Prostate gland (tissue), 2 donors: Measurements from ENCODE around the gene COMMD1. TPM values are rescaled to one million over a fixed set of nuclear protein-coding genes. Genes with fewer than 3 reads are reported as not detected.
"Not testable (repeated sequence)": the region's sequence is repeated elsewhere in the genome, so short reads cannot be mapped to it uniquely, and the experiment has no call there.

Source experiments
- DNase-seq: peaks from one replicate; pipeline ENCODE4 v3.0.0-alpha.2; 2019; ENCODE audit warnings: low spot score
- H3K27ac ChIP-seq, 2 donors: fragments of 200-600 bp; sonication (generic); 2 replicates each; pipeline ENCODE4 v1.5.1; 2017 to 2019
- H3K27me3 ChIP-seq: fragments of 200-600 bp; sonication (generic); replicated peaks from 2 replicates; pipeline ENCODE4 v1.5.1; 2019; ENCODE audit not compliant: insufficient read depth
- H3K36me3 ChIP-seq, 2 donors: fragments of 200-600 bp; sonication (generic); 1 replicate in 1 of 2; 2 replicates in 1 of 2; pipeline versions ENCODE4 v1.5.1 to v1.8.1; 2017 to 2019
- H3K4me1 ChIP-seq: fragments of 200-600 bp; sonication (generic); replicated peaks from 2 replicates; pipeline ENCODE4 v1.5.1; 2019
- H3K4me3 ChIP-seq, 2 donors: fragments of 200-600 bp; sonication (generic); 2 replicates each; pipeline ENCODE4 v1.5.1; 2017 to 2019
- H3K9me3 ChIP-seq: fragments of 200-600 bp; sonication (generic); 2 replicates; pipeline ENCODE4 v1.5.1; 2017
- POLR2A ChIP-seq: fragments of 450-650 bp; IDR thresholded peaks from one replicate; pipeline ENCODE4 v1.6.1; 2016; ENCODE audit warnings: antibody characterized with exemption, mild to moderate bottlenecking
- POLR2AphosphoS5 ChIP-seq: sonication (generic); formaldehyde crosslinking; IDR thresholded peaks from one replicate; pipeline ENCODE4 v1.6.1; 2017; ENCODE audit warnings: antibody characterized with exemption
- WGBS: methylation state at CpG from one replicate; pipeline ENCODE4 v1.1.5; 2018; 5-methylcytosine and 5-hydroxymethylcytosine counted together
- intact Hi-C: fragments of 100-400 bp; cut with DNase I; formaldehyde crosslinking; loops from one replicate; pipeline ENCODE4 v1.14.2; 2022
- total RNA-seq, 2 donors: library from RNA; depleted of rRNA; stranded (reverse); fragments of >200 nt; gene quantifications; one replicate each; pipeline ENCODE4 v1.1.0, GENCODE V29; 2016
- TF ChIP-seq, protein P1 (sequence below), 4 experiments: fragments of 200-600 bp in 2 of 4; fragments of 450-650 bp in 2 of 4; sonication (generic) in 2 of 4; IDR thresholded peaks; 1 replicate in 3 of 4; 2 replicates in 1 of 4; pipeline ENCODE4 v1.5.1; 2016 to 2019; ENCODE audit warnings: antibody characterized with exemption in 4 of 4, mild to moderate bottlenecking in 2 of 4, moderate library complexity in 2 of 4

The COMMD1 gene
- total RNA-seq, result 10 to 100 TPM; 41.9 to 63.9 TPM

DNA sequence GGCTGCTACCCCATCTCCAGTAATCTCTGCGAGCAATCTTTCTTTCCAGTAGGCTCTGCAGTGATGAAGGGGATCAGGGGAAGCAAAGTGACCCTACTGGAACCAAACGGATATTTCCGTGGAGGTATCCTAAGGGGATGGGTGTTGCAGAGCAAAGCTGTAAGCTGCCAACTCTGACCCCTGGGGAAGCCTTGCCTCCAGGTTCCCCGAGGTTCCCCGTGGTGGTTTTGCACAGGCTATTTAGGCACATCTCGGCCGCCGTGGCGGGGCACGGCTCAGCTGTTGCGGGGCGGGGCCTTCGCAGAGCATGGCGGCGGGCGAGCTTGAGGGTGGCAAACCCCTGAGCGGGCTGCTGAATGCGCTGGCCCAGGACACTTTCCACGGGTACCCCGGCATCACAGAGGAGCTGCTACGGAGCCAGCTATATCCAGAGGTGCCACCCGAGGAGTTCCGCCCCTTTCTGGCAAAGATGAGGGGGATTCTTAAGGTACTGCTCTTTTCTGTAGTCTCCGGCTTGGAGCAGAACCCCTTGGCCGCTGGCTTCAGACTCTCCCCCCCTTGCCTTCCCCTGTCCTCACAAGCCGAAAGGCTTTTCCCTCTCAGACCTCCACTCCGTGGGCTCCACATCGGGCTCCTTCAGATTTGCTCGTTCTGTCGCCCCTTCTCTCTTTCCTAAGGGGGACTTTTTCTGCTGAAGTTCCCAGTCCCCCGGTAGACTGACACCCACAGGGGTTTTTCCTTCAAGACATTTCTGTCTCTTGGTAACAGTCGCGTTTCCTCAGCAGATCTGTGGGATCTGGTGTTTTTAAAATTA, at the start of gene COMMD1:
TSS of gene COMMD1 (plus strand) at position 303 of the 814 bp plus-strand sequence. CDS start at position 308, 5 bp downstream.
- intact Hi-C loops, result no loop called here
- TF ChIP-seq, protein P1, sequence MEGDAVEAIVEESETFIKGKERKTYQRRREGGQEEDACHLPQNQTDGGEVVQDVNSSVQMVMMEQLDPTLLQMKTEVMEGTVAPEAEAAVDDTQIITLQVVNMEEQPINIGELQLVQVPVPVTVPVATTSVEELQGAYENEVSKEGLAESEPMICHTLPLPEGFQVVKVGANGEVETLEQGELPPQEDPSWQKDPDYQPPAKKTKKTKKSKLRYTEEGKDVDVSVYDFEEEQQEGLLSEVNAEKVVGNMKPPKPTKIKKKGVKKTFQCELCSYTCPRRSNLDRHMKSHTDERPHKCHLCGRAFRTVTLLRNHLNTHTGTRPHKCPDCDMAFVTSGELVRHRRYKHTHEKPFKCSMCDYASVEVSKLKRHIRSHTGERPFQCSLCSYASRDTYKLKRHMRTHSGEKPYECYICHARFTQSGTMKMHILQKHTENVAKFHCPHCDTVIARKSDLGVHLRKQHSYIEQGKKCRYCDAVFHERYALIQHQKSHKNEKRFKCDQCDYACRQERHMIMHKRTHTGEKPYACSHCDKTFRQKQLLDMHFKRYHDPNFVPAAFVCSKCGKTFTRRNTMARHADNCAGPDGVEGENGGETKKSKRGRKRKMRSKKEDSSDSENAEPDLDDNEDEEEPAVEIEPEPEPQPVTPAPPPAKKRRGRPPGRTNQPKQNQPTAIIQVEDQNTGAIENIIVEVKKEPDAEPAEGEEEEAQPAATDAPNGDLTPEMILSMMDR (IDR thresholded peaks at IDR 0.05), result no peak
- TF ChIP-seq POLR2AphosphoS5, result peak; percentile 86
- TF ChIP-seq POLR2A, result peak; percentile 35
- Histone ChIP-seq H3K27me3 (no peaks in the 10 kb centered on the region), H3K4me3 (peak within 1 kb of the TSS; percentile 51 to 61), H3K9me3 (no peaks in the 10 kb centered on the region), H3K4me1 (no peaks in the 10 kb centered on the region), H3K27ac (peak within 1 kb of the TSS; percentile 64 to 70), H3K36me3 (no peaks in the 10 kb centered on the region)
- peak; percentile 77 for DNase-seq
- WGBS, result under 1% methylated on average over 33 of the region's 33 CpGs

DNA sequence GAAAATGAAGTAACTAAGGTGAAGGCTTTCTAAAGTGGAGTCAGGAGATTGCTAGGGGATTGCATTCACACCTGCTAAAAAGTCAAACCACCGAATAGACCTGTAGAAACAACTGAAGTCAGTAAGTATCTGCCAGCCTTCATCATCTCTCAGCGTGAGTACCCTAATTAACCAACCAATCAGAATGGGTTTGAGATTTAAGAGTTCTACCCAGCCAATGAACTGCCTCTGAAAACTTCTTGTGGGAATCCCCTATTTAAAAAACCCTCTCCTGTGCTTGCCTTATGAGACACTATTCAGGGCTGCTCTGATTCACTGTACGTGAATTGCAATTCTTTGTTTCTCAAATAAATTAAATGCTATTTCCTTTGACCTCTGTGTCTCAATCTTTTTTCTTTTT, 48.2 kb upstream of the COMMD1 start:
- DNase-seq, result no peak
- no peak overlapping the region for H3K4me3 ChIP-seq
- TF ChIP-seq, protein P1 (IDR thresholded peaks at IDR 0.05), result no peak
- TF ChIP-seq POLR2A (no peak), POLR2AphosphoS5 (no peak)
- intact Hi-C loops, result loop anchor here (10.0 kb wide), 1 partner anchor 162 kb away; no protein-coding TSS in a partner anchor
- whole genome bisulfite sequencing, result 77% methylated on average over 3 of the region's 3 CpGs
- no peak overlapping the region for H3K27ac ChIP-seq
- no peaks in the 10 kb centered on the region for H3K27me3 ChIP-seq
- H3K9me3 ChIP-seq, result no peaks in the 10 kb centered on the region
- no peaks in the 10 kb centered on the region for H3K36me3 ChIP-seq
- no peaks in the 10 kb centered on the region for H3K4me1 ChIP-seq

DNA sequence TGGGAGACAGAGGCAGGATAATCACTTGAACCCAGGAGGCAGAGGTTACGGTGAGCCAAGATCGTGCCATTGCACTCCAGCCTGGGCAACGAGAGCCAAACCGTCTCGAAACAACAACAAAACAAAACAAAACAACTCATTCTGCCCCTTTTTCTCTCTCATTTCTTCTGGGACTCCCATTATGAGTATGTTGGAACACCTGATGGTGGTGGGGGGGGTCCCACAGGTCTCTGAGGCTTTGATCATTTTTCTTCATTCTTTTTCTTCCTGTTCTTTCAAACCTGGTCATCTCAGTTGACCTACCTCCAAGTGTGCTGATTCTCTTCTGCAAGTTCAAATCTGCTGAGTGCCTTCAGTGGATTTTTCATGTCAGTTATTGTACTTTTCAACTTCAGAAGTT, 43.4 kb upstream of the COMMD1 start:
- TF ChIP-seq POLR2AphosphoS5, result no peak
- TF ChIP-seq, protein P1 (IDR thresholded peaks at IDR 0.05), result no peak
- TF ChIP-seq POLR2A, result no peak
- 93% methylated on average over 5 of the region's 5 CpGs for WGBS
- intact Hi-C loops, result no loop called here
- no peaks in the 10 kb centered on the region for H3K27me3 ChIP-seq
- H3K9me3 ChIP-seq, result no peaks in the 10 kb centered on the region
- H3K4me3 ChIP-seq, result no peak overlapping the region
- H3K27ac ChIP-seq, result no peak overlapping the region
- no peak for DNase-seq
- no peaks in the 10 kb centered on the region for H3K36me3 ChIP-seq
- H3K4me1 ChIP-seq, result no peaks in the 10 kb centered on the region

DNA sequence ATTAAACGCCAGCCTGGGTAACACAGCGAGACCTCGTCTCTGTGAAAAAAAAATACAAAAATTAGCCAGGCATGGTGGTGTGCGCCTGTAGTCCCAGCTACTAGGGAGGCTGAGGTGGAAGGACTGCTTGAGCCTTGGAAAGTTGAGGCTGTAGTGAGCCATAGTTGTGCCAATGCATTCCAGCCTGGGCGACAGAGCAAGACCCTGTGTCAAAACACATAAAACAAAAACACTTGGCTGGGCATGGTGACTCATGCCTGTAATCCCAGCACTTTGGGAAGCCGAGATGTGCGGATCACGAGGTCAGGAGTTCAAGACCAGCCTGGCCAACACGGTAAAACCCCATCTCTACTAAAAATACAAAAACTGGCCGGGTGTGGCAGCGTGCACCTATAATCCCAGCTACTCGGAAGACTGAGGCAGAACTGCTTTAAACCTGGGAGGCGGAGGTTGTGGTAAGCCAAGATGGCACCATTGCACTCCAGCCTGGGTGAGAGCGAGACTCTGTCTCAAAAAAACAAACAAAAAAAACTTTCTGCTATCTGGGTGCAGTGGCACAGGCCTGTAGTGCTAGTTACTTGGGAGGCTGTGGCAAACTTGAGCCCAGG, 38.9 kb upstream of the COMMD1 start:
- 95% methylated on average over 14 of the region's 14 CpGs for WGBS
- H3K36me3 ChIP-seq, H3K27ac ChIP-seq, H3K4me1 ChIP-seq, H3K27me3 ChIP-seq, H3K9me3 ChIP-seq, H3K4me3 ChIP-seq, DNase-seq, intact Hi-C loops: not testable (repeated sequence)

DNA sequence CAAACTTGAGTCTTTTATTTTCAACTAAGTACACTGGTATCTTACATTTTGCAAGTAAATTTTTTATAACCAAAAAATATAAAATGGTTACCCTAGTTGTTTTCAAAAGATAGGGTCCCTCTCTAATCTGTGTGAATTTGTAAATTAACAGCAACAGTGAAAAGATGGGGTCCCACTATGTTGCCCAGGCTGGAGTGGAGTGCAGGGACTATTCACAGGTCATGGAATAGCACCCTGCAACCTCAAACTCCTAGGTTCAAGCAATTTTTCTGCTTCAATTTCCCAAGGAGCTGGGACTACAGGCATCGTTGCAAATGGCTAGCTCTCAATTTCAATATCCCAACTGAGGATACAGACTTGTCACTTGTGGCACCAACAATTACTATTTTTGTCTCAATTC, 29.1 kb upstream of the COMMD1 start:
- no peak overlapping the region for H3K4me3 ChIP-seq
- intact Hi-C loops, result no loop called here
- 92% methylated on average over 1 of the region's 1 CpG for WGBS
- no peak for DNase-seq
- peaks cover 4 to 7% of the 10 kb centered on the region in 2 donors for H3K36me3 ChIP-seq
- H3K9me3 ChIP-seq, result no peaks in the 10 kb centered on the region
- H3K4me1 ChIP-seq, result no peaks in the 10 kb centered on the region
- no peak overlapping the region for H3K27ac ChIP-seq
- TF ChIP-seq, protein P1 (IDR thresholded peaks at IDR 0.05), result no peak
- no peak for TF ChIP-seq POLR2A
- no peak for TF ChIP-seq POLR2AphosphoS5
- no peaks in the 10 kb centered on the region for H3K27me3 ChIP-seq
